Common myeloid progenitor, CD34-positive (primary cell): ENCODE data around the gene CHRNA9.
A peak's percentile ranks its signal among the peaks of the same experiment; 100 is the strongest.
"Not testable (repeated sequence)": the region's sequence is repeated elsewhere in the genome, so short reads cannot be mapped to it uniquely, and the experiment has no call there.

Experiments
- CTCF ChIA-PET: fragments of 350-600 bp; sonication (Branson Sonifier 250); formaldehyde crosslinking; loops from one replicate; lab custom pipeline; 2021; ENCODE audit warnings: antibody characterized with exemption; lab: Charles Lee
- POLR2A ChIA-PET: fragments of 350-600 bp; sonication (Branson Sonifier 250); formaldehyde crosslinking; loops from one replicate; lab custom pipeline; 2021; ENCODE audit warnings: antibody characterized with exemption; lab: Charles Lee
- DNase-seq, 3 donors: peaks; one replicate each; pipeline versions ENCODE4 v3.0.0 to v3.0.0-alpha.2; 2013
- H3K27ac ChIP-seq, 2 experiments: 1 replicate in 1 of 2; 2 replicates in 1 of 2; pipeline ENCODE4 v1.7.0; 2013; ENCODE audit warnings: inconsistent platforms in 2 of 2, low read length in 2 of 2, mild to moderate bottlenecking in 2 of 2, low read depth in 1 of 2, moderate library complexity in 1 of 2; ENCODE audit not compliant: severe bottlenecking in 2 of 2, insufficient read depth in 1 of 2, poor library complexity in 1 of 2
- H3K27me3 ChIP-seq, 5 experiments: replicated peaks in 2 of 5; 1 replicate in 3 of 5; 2 replicates in 2 of 5; pipeline versions ENCODE4 v1.6.1 to v1.7.0; 2013; ENCODE audit warnings: low read length in 4 of 5, mild to moderate bottlenecking in 2 of 5, moderate library complexity in 2 of 5, inconsistent platforms in 1 of 5; ENCODE audit not compliant: insufficient read depth in 5 of 5, control insufficient read depth in 4 of 5
- H3K36me3 ChIP-seq, 4 experiments: 1 replicate in 2 of 4; 2 replicates in 2 of 4; pipeline versions ENCODE4 v1.6.1 to v1.7.0; 2013; ENCODE audit warnings: low read length in 3 of 4, control low read depth in 1 of 4, mild to moderate bottlenecking in 1 of 4; ENCODE audit not compliant: control insufficient read depth in 4 of 4, insufficient read depth in 4 of 4
- H3K4me1 ChIP-seq, 4 experiments: 1 replicate in 3 of 4; 2 replicates in 1 of 4; pipeline versions ENCODE4 v1.6.1 to v1.7.1; 2013; ENCODE audit warnings: low read length in 3 of 4, mild to moderate bottlenecking in 3 of 4, control low read depth in 1 of 4, inconsistent platforms in 1 of 4, moderate library complexity in 1 of 4; ENCODE audit not compliant: control insufficient read depth in 4 of 4, insufficient read depth in 4 of 4; ENCODE audit errors: control extremely low read depth in 1 of 4
- H3K4me3 ChIP-seq, 7 experiments: 1 replicate in 4 of 7; 2 replicates in 3 of 7; pipeline versions ENCODE4 v1.5.1 to v1.7.0; 2013; ENCODE audit warnings: mild to moderate bottlenecking in 7 of 7, low read length in 6 of 7, moderate library complexity in 6 of 7, inconsistent platforms in 2 of 7, low read depth in 2 of 7, control low read depth in 1 of 7; ENCODE audit not compliant: insufficient read depth in 4 of 7, control insufficient read depth in 1 of 7; ENCODE audit errors: extremely low read depth in 1 of 7
- H3K9me3 ChIP-seq, 5 experiments: 1 replicate in 4 of 5; 2 replicates in 1 of 5; pipeline versions ENCODE4 v1.6.1 to v1.7.1; 2013; ENCODE audit warnings: low read length in 4 of 5, mild to moderate bottlenecking in 2 of 5, inconsistent platforms in 1 of 5, low read depth in 1 of 5, moderate library complexity in 1 of 5; ENCODE audit not compliant: control insufficient read depth in 4 of 5, insufficient read depth in 2 of 5; ENCODE audit errors: control extremely low read depth in 1 of 5
- WGBS: methylation state at CpG from one replicate; pipeline ENCODE4 v1.1.5; 2013; ENCODE audit not compliant: insufficient coverage; 5-methylcytosine and 5-hydroxymethylcytosine counted together

Gene CHRNA9

GRCh38 chr4:40292313-40292759 lies 42.8 kb upstream of the CHRNA9 start:
- Histone ChIP-seq H3K27ac (no peak overlapping the region), H3K4me3 (no peak overlapping the region), H3K4me1 (peaks cover 11 to 39% (median 30%) of the 10 kb centered on the region in 4 experiments), H3K27me3 (no peaks in the 10 kb centered on the region), H3K36me3 (no peaks in the 10 kb centered on the region), H3K9me3 (peaks cover 0 to 6% (median 0%) of the 10 kb centered on the region in 5 experiments)
- WGBS = 100% methylated on average over 1 of the region's 2 CpGs
- DNase-seq = no peak
- CTCF ChIA-PET = interaction anchor here (0.5 to 1.8 kb wide), 6 partner anchors 15 to 50 kb away, joined by 3 to 9 read pairs (median 4); no protein-coding TSS in a partner anchor
- POLR2A ChIA-PET = no interaction called here

DNA sequence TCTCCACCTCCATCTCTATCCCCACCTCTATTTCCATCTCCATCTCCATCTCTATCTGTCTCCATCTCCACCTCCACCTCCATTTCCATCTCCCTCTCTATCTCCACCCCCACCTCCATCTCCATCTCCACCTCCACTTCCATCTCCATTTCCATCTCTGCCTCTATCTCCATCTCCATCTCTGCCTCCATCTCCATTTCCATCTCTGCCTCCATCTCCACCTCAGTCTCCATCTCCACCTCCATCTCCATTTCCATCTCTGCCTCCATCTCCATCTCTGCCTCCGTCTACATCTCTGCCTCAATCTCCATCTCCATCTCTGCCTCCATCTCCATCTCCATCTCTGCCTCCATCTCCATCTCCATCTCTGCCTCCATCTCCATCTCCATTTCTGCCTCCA lies 40.8 kb upstream of the CHRNA9 start:
- Histone ChIP-seq H3K9me3 (peaks cover 0 to 6% (median 0%) of the 10 kb centered on the region in 5 experiments), H3K27ac (no peak overlapping the region), H3K36me3 (no peaks in the 10 kb centered on the region), H3K4me1 (peaks cover 12 to 36% (median 27%) of the 10 kb centered on the region in 4 experiments), H3K27me3 (no peaks in the 10 kb centered on the region), H3K4me3 (no peak overlapping the region)
- ChIA-PET POLR2A (no interaction called here), CTCF (interaction anchor here (1.5 kb wide), 1 partner anchor 9 kb away, joined by 4 read pairs; no protein-coding TSS in a partner anchor)
- WGBS = 96% methylated on average over 1 of the region's 1 CpG
- DNase-seq = no peak

- H3K27ac ChIP-seq, H3K4me3 ChIP-seq, H3K9me3 ChIP-seq, H3K36me3 ChIP-seq, H3K27me3 ChIP-seq, POLR2A ChIA-PET, DNase-seq: not testable (repeated sequence)
- H3K4me1 ChIP-seq = peaks cover 6 to 35% (median 24%) of the 10 kb centered on the region in 4 experiments
- CTCF ChIA-PET = interaction anchor here (1.2 kb wide), 1 partner anchor 14 kb away, joined by 3 read pairs; no protein-coding TSS in a partner anchor
Observed at GRCh38 chr4:40295030-40295429, 40.1 kb upstream of the CHRNA9 start.

GRCh38 chr4:40295572-40295971 lies 39.6 kb upstream of the CHRNA9 start:
- no peak for DNase-seq
- Histone ChIP-seq H3K36me3 (no peaks in the 10 kb centered on the region), H3K27me3 (no peaks in the 10 kb centered on the region), H3K4me1 (peaks cover 4 to 35% (median 24%) of the 10 kb centered on the region in 4 experiments), H3K4me3 (no peak overlapping the region), H3K27ac (no peak overlapping the region), H3K9me3 (peaks cover 0 to 6% (median 0%) of the 10 kb centered on the region in 5 experiments)
- ChIA-PET POLR2A (no interaction called here), CTCF (interaction anchor here (0.7 to 1.2 kb wide), 2 partner anchors 14 to 21 kb away, joined by 3 read pairs; no protein-coding TSS in a partner anchor)
- WGBS = 100% methylated on average over 4 of the region's 4 CpGs

- Histone ChIP-seq H3K27ac (no peak overlapping the region), H3K9me3 (peaks cover 0 to 6% (median 0%) of the 10 kb centered on the region in 5 experiments), H3K27me3 (no peaks in the 10 kb centered on the region), H3K36me3 (no peaks in the 10 kb centered on the region), H3K4me3 (no peak overlapping the region), H3K4me1 (peaks cover 13 to 57% (median 44%) of the 10 kb centered on the region in 4 experiments)
- no peak for DNase-seq
- 100% methylated on average over 2 of the region's 6 CpGs for WGBS
- POLR2A ChIA-PET = no interaction called here
- CTCF ChIA-PET = interaction anchor here (1.0 to 1.3 kb wide), 3 partner anchors 10 to 95 kb away, joined by 3 to 7 read pairs (median 4); no protein-coding TSS in a partner anchor
Observed at GRCh38 chr4:40299126-40299525, 36.0 kb upstream of the CHRNA9 start.

DNA sequence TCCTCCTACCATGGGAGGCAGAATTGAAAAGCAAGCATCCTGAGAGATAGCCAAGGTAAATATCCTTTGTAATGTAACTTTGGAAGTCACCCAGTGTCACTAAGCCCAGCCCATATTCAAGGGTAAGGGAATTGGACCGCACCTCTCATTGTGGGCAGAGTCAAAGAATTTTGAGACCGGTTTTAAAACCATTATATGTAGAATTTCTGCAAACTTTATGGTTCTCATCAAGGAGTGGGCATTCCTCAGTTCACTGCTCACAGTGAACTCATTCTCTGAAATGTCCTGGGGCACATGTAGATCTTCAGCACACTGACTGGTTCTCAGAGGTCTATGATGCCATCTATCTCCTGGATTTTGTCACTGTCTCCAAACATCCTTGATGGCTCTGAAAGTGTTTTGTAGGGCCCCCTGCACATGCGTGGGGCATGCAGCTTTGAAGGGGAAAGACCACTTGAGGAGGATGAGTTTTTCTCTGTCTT lies 35.3 kb upstream of the CHRNA9 start:
- H3K4me3 ChIP-seq = no peak overlapping the region
- 91% methylated on average over 2 of the region's 3 CpGs for WGBS
- ChIA-PET CTCF (interaction anchor here (0.7 to 2.9 kb wide), 8 partner anchors 10 to 26 kb away, joined by 3 to 11 read pairs (median 4); no protein-coding TSS in a partner anchor), POLR2A (interaction anchor here (1.1 kb wide), 1 partner anchor 9 kb away, joined by 3 read pairs; no protein-coding TSS in a partner anchor)
- H3K27me3 ChIP-seq = no peaks in the 10 kb centered on the region
- H3K4me1 ChIP-seq = peaks cover 15 to 63% (median 45%) of the 10 kb centered on the region in 4 experiments
- H3K36me3 ChIP-seq = no peaks in the 10 kb centered on the region
- peaks cover 0 to 11% (median 2%) of the 10 kb centered on the region in 5 experiments for H3K9me3 ChIP-seq
- DNase-seq = peak in 1 of 3 donors; percentile 36
- H3K27ac ChIP-seq = no peak overlapping the region
